Hematopoietic multipotent progenitor cell treated with erythropoietin and hydrocortisone succinate and interleukin-3 and kit ligand, for 4 days (in vitro differentiated cells): ENCODE measurements around the gene F2RL3.
"Not testable (repeated sequence)": the region's sequence is repeated elsewhere in the genome, so short reads cannot be mapped to it uniquely, and the experiment has no call there.

Experiments
- DNase-seq: peaks from one replicate; pipeline ENCODE4 v3.0.0-alpha.2; 2015

Gene F2RL3

GRCh38 chr19:16928351-16928750 is 39.6 kb downstream of the F2RL3 start:
- no peak for DNase-seq

GRCh38 chr19:16928916-16929315 is 40.1 kb downstream of the F2RL3 start:
- no peak for DNase-seq

- DNase-seq: no peak
Measured at GRCh38 chr19:16930753-16931152, 42.0 kb downstream of the F2RL3 start.

GRCh38 chr19:16931306-16931705 is 42.5 kb downstream of the F2RL3 start:
- DNase-seq: no peak

- no peak for DNase-seq
Measured at GRCh38 chr19:16934489-16934888, 45.7 kb downstream of the F2RL3 start.

GRCh38 chr19:16936901-16937300 is 48.1 kb downstream of the F2RL3 start:
- DNase-seq: no peak

- not testable (repeated sequence) for DNase-seq
Measured at GRCh38 chr19:16937796-16938195, 49.0 kb downstream of the F2RL3 start.

GRCh38 chr19:16938211-16938610 is 49.4 kb downstream of the F2RL3 start:
- DNase-seq: no peak

- DNase-seq: not testable (repeated sequence)
Measured at GRCh38 chr19:16940063-16940462, 51.3 kb downstream of the F2RL3 start.

- no peak for DNase-seq
Measured at GRCh38 chr19:16940626-16941025, 51.8 kb downstream of the F2RL3 start.
